NCI-H82 treated with DMSO at 0.1 percent for 48 hours (cell line): ENCODE data around the gene TAF1.
"Not testable (repeated sequence)": the region's sequence is repeated elsewhere in the genome, so short reads cannot be mapped to it uniquely, and the experiment has no call there.

Experiments used
- DNase-seq: peaks from one replicate; lab custom pipeline; 2025; ENCODE audit not compliant: unreplicated experiment; lab: John Stamatoyannopoulos, UW

Gene TAF1

GRCh38 chrX:71365875-71366673, at the start of gene TAF1:
Gene TAF1, plus strand, starts transcription at chrX:71366357. Its CDS starts 18 bp downstream, at chrX:71366375.
- peak; percentile 95 for DNase-seq

GRCh38 chrX:71316959-71317358, 49.2 kb upstream of the TAF1 start:
- DNase-seq, result not testable (repeated sequence)

- DNase-seq, result no peak
Observed at GRCh38 chrX:71320126-71320525, 46.0 kb upstream of the TAF1 start.

GRCh38 chrX:71321731-71322130, 44.4 kb upstream of the TAF1 start:
- DNase-seq, result no peak

GRCh38 chrX:71324452-71324851, 41.7 kb upstream of the TAF1 start:
- DNase-seq, result not testable (repeated sequence)

- DNase-seq, result no peak
Observed at GRCh38 chrX:71326394-71326793, 39.8 kb upstream of the TAF1 start.

- DNase-seq, result not testable (repeated sequence)
Observed at GRCh38 chrX:71349151-71349665, 16.9 kb upstream of the TAF1 start.

GRCh38 chrX:71349867-71350266, 16.3 kb upstream of the TAF1 start:
- DNase-seq, result not testable (repeated sequence)

GRCh38 chrX:71352439-71352838, 13.7 kb upstream of the TAF1 start:
- DNase-seq, result not testable (repeated sequence)

GRCh38 chrX:71364221-71364620, 1.9 kb upstream of the TAF1 start:
- no peak for DNase-seq

GRCh38 chrX:71365356-71365874, 742 bp upstream of the TAF1 start:
- no peak for DNase-seq

- no peak for DNase-seq
Observed at GRCh38 chrX:71366674-71367256, 608 bp downstream of the TAF1 start.

GRCh38 chrX:71367396-71367795, 1.2 kb downstream of the TAF1 start:
- no peak for DNase-seq

- no peak for DNase-seq
Observed at GRCh38 chrX:71372388-71372787, 6.2 kb downstream of the TAF1 start.

- no peak for DNase-seq
Observed at GRCh38 chrX:71378732-71379131, 12.6 kb downstream of the TAF1 start.

- DNase-seq, result not testable (repeated sequence)
Observed at GRCh38 chrX:71391725-71392124, 25.6 kb downstream of the TAF1 start.

GRCh38 chrX:71393919-71394318, 27.8 kb downstream of the TAF1 start:
- DNase-seq, result no peak

- no peak for DNase-seq
Observed at GRCh38 chrX:71396576-71396975, 30.4 kb downstream of the TAF1 start.

- DNase-seq, result no peak
Observed at GRCh38 chrX:71400710-71401109, 34.6 kb downstream of the TAF1 start.

- not testable (repeated sequence) for DNase-seq
Observed at GRCh38 chrX:71416260-71416659, 50.1 kb downstream of the TAF1 start.

GRCh38 chrX:71420686-71421085, 54.5 kb downstream of the TAF1 start:
- DNase-seq, result no peak

- no peak for DNase-seq
Observed at GRCh38 chrX:71432733-71433132, 66.6 kb downstream of the TAF1 start.
